ENCODE results near the gene CUL4B.
"Not testable (repeated sequence)": the region's sequence is repeated elsewhere in the genome, so short reads cannot be mapped to it uniquely, and the experiment has no call there.

The CUL4B gene

GRCh38 chrX:120560842-120561633, at the start of gene CUL4B:
TSS of gene CUL4B (minus strand) at chrX:120560962. CDS start at chrX:120560638, 324 bp downstream.
- TF ChIP-seq CTCF (IDR thresholded peaks at IDR 0.05; ENCODE audit: insufficient read depth, missing control alignments) = no peak
- no peak for FAIRE-seq

GRCh38 chrX:120604361-120604782, 43.6 kb upstream of the CUL4B start:
- no peak for TF ChIP-seq CTCF (IDR thresholded peaks at IDR 0.05; ENCODE audit: insufficient read depth, missing control alignments)
- DNase-seq (ENCODE audit: insufficient read length, low spot score) (no peak), FAIRE-seq (no peak)

More at GRCh38 chrX:120560842-120561633, at the start of gene CUL4B:
- DNase-seq (ENCODE audit: insufficient read length, low spot score) = no peak

- DNase-seq (ENCODE audit: insufficient read length, low spot score) (no peak), FAIRE-seq (peak; percentile 70)
- no peak for TF ChIP-seq CTCF (IDR thresholded peaks at IDR 0.05; ENCODE audit: insufficient read depth, missing control alignments)
Observed at GRCh38 chrX:120603707-120604360, 43.1 kb upstream of the CUL4B start, which contains the start of gene MCTS1. TSS of gene MCTS1 (plus strand) at chrX:120604101. CDS start at chrX:120604237, 136 bp downstream.

GRCh38 chrX:120585702-120586101, 24.9 kb upstream of the CUL4B start:
- FAIRE-seq = peak; percentile 21
- no peak for TF ChIP-seq CTCF (IDR thresholded peaks at IDR 0.05; ENCODE audit: insufficient read depth, missing control alignments)

GRCh38 chrX:120575379-120576114, 14.8 kb upstream of the CUL4B start:
- no peak for FAIRE-seq
- TF ChIP-seq CTCF (IDR thresholded peaks at IDR 0.05; ENCODE audit: insufficient read depth, missing control alignments) = no peak

More at GRCh38 chrX:120585702-120586101, 24.9 kb upstream of the CUL4B start:
- no peak for DNase-seq (ENCODE audit: insufficient read length, low spot score)

GRCh38 chrX:120573806-120574205, 13.0 kb upstream of the CUL4B start:
- FAIRE-seq; DNase-seq (ENCODE audit: insufficient read length, low spot score): not testable (repeated sequence)

More at GRCh38 chrX:120575379-120576114, 14.8 kb upstream of the CUL4B start:
- DNase-seq (ENCODE audit: insufficient read length, low spot score) = no peak

- no peak for FAIRE-seq
- TF ChIP-seq CTCF (IDR thresholded peaks at IDR 0.05; ENCODE audit: insufficient read depth, missing control alignments) = no peak
- no peak for DNase-seq (ENCODE audit: insufficient read length, low spot score)
Observed at GRCh38 chrX:120570011-120570600, 9.3 kb upstream of the CUL4B start.

Data from D721Med (cell line).